B cell (primary cell): ENCODE data around the gene VWA3B.

Source experiments
- CTCF ChIP-seq: fragments of 200-600 bp; IDR thresholded peaks from one replicate; pipeline ENCODE4 v1.8.0; 2022; ENCODE audit warnings: antibody characterized with exemption, mild to moderate bottlenecking
- EZH2 ChIP-seq: IDR thresholded peaks from 2 replicates; pipeline ENCODE4 v1.6.1; 2012; ENCODE audit warnings: borderline replicate concordance, low read depth, mild to moderate bottlenecking, moderate library complexity, low read length; ENCODE audit not compliant: insufficient read depth, poor library complexity, severe bottlenecking

- TF ChIP-seq EZH2 (no peak), CTCF (no peak)
Observed at GRCh38 chr2:98067160-98067559, 19.8 kb upstream of the VWA3B start.
